ENCODE results near the gene AGPAT4. TPM values are rescaled to one million over a fixed set of nuclear protein-coding genes. Genes with fewer than 3 reads are reported as not detected.
A peak's percentile ranks its signal among the peaks of the same experiment; 100 is the strongest.

AGPAT4 gene
- total RNA-seq, 4 donors from 2014 or later, result 1.0 to 17.4 (median 6.4) TPM

DNA sequence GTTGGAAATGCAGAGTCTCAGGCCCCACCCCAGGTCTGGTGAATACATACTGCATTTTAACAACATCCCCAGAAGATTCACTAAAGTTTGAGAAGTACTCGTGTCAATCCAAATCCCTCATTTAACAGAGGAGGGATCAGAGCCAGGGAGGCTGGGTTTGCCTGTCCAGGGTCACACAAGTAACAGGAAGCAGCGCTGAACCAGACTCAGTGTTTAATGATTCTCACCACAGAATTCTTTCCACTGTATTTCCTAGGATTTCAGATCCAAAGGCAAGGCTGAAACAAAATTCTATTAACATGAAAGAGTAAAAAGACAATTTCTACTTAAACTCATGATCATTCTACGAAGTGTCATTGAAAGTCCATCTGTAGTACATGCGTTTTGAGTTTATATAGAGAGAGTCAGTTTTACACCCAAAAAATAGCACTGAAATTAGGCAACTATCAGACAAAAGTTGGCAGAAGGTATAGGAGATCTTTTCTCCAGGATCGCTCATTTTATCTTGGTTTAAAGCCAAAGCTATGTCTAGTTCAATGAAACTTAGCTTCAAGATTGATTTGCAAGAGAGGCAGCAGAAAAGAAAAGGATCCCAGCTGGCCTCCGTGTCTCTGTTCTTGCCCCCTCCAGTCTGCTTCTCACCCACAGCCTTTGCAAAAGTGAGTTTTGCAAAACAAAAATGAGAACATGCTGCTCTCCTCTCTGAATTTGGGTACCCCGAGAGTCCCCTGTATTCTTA lies 6.0 kb upstream of the AGPAT4 start:
- no peaks in the 10 kb centered on the region for H3K9me3 ChIP-seq
- no peaks in the 10 kb centered on the region for H3K4me1 ChIP-seq
- H3K27ac ChIP-seq, result no peak overlapping the region
- H3K27me3 ChIP-seq, result no peaks in the 10 kb centered on the region
- WGBS, 2 donors, result 58 to 67% methylated on average over 7 of the region's 7 CpGs
- intact Hi-C loops (cut with DNase I), result no loop called here
- DNase-seq, result no peak
- TF ChIP-seq, protein P1, sequence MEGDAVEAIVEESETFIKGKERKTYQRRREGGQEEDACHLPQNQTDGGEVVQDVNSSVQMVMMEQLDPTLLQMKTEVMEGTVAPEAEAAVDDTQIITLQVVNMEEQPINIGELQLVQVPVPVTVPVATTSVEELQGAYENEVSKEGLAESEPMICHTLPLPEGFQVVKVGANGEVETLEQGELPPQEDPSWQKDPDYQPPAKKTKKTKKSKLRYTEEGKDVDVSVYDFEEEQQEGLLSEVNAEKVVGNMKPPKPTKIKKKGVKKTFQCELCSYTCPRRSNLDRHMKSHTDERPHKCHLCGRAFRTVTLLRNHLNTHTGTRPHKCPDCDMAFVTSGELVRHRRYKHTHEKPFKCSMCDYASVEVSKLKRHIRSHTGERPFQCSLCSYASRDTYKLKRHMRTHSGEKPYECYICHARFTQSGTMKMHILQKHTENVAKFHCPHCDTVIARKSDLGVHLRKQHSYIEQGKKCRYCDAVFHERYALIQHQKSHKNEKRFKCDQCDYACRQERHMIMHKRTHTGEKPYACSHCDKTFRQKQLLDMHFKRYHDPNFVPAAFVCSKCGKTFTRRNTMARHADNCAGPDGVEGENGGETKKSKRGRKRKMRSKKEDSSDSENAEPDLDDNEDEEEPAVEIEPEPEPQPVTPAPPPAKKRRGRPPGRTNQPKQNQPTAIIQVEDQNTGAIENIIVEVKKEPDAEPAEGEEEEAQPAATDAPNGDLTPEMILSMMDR (IDR thresholded peaks at IDR 0.05), result no peak
- TF ChIP-seq POLR2A (IDR thresholded peaks at IDR 0.05), result no peak
- H3K4me3 ChIP-seq, result no peak overlapping the region
- no peaks in the 10 kb centered on the region for H3K36me3 ChIP-seq

DNA sequence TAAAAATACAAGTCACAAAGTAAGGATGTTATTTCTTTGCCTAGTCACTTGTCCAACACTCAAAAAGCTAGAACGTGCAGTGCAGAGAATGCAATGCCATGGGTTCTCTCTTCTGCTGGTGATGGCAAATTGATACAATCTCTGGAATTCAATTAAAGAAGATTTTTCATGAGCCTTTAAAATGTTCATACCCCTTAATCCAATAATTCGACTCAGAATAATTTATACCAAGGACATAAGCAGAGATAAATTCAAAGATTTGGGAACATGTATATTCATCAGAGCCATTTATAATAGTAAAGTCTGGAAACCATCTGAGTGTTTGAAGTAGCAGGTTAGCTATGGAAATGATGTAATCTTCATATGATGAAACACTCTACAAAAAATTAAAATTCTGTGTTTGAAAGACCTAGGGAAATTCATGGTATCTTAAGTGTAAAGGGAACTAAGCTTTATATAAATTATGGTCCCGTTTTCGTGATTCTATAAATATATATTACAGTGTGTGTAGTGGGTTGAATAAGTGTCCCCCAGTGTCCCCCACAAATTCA lies 2.8 kb upstream of the AGPAT4 start:
- no peak overlapping the region for H3K4me3 ChIP-seq
- intact Hi-C loops (cut with DNase I), result no loop called here
- H3K36me3 ChIP-seq, result no peaks in the 10 kb centered on the region
- no peak overlapping the region for H3K27ac ChIP-seq
- 82 to 96% methylated on average over 4 of the region's 4 CpGs for WGBS, 2 donors
- H3K4me1 ChIP-seq, result peaks cover 0 to 27% (median 10%) of the 10 kb centered on the region in 3 donors
- no peaks in the 10 kb centered on the region for H3K9me3 ChIP-seq
- H3K27me3 ChIP-seq, result no peaks in the 10 kb centered on the region
- no peak for DNase-seq
- TF ChIP-seq, protein P1 (IDR thresholded peaks at IDR 0.05), result no peak
- TF ChIP-seq POLR2A (IDR thresholded peaks at IDR 0.05), result no peak

DNA sequence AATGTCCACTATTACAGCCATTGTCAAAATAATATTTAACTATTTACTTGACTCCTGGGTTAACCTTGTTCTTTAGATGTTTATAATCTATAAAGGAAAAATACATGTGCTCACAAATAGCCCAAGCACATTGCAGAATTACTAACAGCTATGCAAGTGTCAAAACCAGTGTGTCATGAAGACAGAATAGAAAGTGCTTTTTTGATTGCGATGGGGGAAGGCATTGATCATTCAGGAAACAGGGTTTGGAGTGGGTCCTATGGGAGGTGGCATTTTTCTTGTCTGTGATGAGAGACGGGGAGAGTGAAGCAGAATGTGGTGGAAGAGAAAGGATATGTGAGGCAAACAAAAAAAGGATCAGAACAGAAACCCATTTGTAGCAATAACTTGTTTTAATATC lies 1.0 kb upstream of the AGPAT4 start:
- no peak for DNase-seq
- H3K9me3 ChIP-seq, result no peaks in the 10 kb centered on the region
- intact Hi-C loops (cut with DNase I), result no loop called here
- no peaks in the 10 kb centered on the region for H3K36me3 ChIP-seq
- H3K4me3 ChIP-seq, result no peak overlapping the region
- H3K4me1 ChIP-seq, result peaks cover 0 to 27% (median 10%) of the 10 kb centered on the region in 3 donors
- peak overlapping the region in 1 of 4 donors; percentile 82 for H3K27ac ChIP-seq
- 68 to 78% methylated on average over 2 of the region's 2 CpGs for WGBS, 2 donors
- H3K27me3 ChIP-seq, result no peaks in the 10 kb centered on the region
- TF ChIP-seq, protein P1 (IDR thresholded peaks at IDR 0.05), result no peak
- no peak for TF ChIP-seq POLR2A (IDR thresholded peaks at IDR 0.05)

DNA sequence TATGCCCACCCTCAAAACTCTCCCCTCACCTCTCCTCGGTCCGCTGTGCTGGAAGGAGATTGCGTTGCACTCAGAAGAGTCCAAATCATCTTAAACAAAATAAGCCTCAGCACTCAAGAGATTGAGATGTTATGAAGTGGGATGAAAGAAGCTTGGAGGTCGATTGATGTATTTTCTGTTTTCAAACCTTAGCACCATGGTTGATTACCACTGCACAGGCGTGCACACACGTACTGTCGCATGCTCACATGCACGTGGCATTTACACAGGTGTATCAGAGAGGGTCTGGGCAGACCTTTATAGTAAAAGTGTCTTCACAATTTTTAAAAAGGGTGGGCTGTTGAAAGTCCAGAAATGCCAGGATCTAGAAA lies 612 bp upstream of the AGPAT4 start:
- TF ChIP-seq, protein P1 (IDR thresholded peaks at IDR 0.05), result no peak
- no peak for TF ChIP-seq POLR2A (IDR thresholded peaks at IDR 0.05)
- peak overlapping the region; percentile 63 to 85 (median 80) for H3K27ac ChIP-seq
- H3K9me3 ChIP-seq, result no peaks in the 10 kb centered on the region
- 3 to 13% methylated on average over 7 to 8 of the region's 8 CpGs for WGBS, 2 donors
- peaks cover 0 to 27% (median 10%) of the 10 kb centered on the region in 3 donors for H3K4me1 ChIP-seq
- intact Hi-C loops (cut with DNase I), result no loop called here
- peak overlapping the region; percentile 52 to 66 (median 65) for H3K4me3 ChIP-seq
- no peak for DNase-seq
- H3K36me3 ChIP-seq, result no peaks in the 10 kb centered on the region
- H3K27me3 ChIP-seq, result no peaks in the 10 kb centered on the region

DNA sequence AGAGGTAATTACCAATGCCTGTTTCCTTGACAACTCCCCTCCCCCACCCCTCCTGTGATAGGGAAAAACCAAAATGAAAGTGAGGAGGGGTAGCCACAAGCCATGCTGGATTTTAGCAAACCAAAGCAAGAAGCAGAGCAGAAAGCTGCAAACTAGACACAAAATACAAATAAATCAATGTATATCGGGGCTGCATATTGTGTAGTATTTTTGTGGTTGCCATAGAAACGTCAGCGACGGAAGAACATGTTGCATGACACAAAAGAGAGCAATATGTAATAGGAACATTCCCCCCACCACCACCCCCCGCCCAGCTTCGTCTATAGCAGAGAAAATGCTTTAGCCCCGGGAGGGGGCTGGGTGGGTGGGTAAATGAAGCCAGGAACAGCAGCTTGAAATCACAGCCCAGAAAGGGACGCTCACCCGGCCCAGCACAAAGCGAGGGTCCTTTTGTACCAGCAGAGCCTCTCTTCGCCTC lies 548 bp downstream of the AGPAT4 start:
- TF ChIP-seq, protein P1 (IDR thresholded peaks at IDR 0.05), result no peak
- no peak for TF ChIP-seq POLR2A (IDR thresholded peaks at IDR 0.05)
- peak overlapping the region; percentile 52 to 66 (median 65) for H3K4me3 ChIP-seq
- peaks cover 0 to 27% (median 10%) of the 10 kb centered on the region in 3 donors for H3K4me1 ChIP-seq
- intact Hi-C loops (cut with DNase I), result no loop called here
- no peaks in the 10 kb centered on the region for H3K9me3 ChIP-seq
- 2 to 4% methylated on average over 6 to 7 of the region's 11 CpGs for WGBS, 2 donors
- DNase-seq, result no peak
- no peaks in the 10 kb centered on the region for H3K27me3 ChIP-seq
- H3K27ac ChIP-seq, result peak overlapping the region; percentile 77 to 82 (median 79)
- no peaks in the 10 kb centered on the region for H3K36me3 ChIP-seq
